GM03348 (cell line): Measurements from ENCODE around the gene HOMEZ.
"Not testable (repeated sequence)": the region's sequence is repeated elsewhere in the genome, so short reads cannot be mapped to it uniquely, and the experiment has no call there.

ENCODE experiments used
- DNase-seq: peaks from one replicate; pipeline ENCODE4 v3.0.0; 2012; ENCODE audit warnings: low spot score

HOMEZ gene

GRCh38 chr14:23281247-23281646, 4.7 kb downstream of the HOMEZ start:
- no peak for DNase-seq

GRCh38 chr14:23277928-23278327, 8.0 kb downstream of the HOMEZ start:
- DNase-seq: not testable (repeated sequence)

GRCh38 chr14:23277189-23277588, 8.7 kb downstream of the HOMEZ start:
- no peak for DNase-seq

DNA sequence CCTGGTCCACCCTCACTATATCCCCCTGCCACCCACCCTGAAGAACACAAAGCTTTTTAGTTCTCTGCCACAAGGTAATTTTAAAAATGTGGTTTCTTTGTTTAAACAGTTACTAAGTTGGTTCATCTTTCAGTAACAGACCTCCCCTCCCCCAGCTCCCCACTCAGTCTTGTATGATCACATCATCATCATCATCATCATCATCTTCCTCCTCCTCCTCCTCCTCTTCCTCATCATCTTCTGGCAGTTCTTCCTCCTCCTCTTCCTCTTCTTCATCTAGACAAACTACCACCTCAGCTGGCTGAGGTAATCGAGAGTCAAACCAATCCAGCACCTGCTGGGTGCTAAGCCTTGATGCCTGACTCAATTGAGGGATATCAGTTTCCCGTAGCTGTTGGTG, 10.5 kb downstream of the HOMEZ start:
- DNase-seq: no peak

DNA sequence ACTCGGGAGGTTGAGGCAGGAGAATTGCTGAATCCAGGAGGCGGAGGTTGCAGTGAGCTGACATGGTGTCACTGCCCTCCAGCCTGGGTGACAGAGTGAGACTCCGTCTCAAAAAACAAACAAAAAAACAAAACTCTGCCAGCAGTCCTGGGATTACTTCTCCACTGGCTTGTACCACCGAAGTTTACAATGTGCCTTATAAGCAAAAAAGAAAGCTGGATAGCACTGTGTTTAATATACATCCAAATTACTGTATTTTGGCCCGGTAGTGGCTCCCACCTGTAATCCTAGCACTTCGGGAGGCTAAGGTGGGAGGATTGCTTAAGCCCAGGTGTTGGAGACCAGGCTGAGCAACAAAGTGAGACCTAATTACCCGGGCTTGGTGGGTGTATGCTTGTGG, 16.7 kb downstream of the HOMEZ start:
- DNase-seq: no peak

DNA sequence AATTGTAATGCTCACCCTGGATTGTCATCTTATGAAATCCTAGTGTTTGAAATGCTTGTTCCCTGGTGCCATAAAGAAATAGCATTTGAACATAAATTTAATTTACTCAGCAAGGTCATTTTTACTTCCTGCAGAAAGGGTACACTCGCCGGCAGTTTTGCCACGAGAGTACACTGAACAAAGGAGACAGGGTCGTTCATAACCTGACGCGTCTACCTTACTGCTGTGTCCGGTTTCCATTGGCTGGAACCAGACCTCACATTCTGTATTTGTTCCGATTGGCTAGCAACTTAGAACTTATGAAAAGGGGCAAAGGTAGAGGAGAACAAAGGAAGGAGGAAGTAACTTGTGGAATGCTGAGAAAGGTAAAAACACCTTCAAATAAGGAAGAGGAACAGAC, 25.1 kb downstream of the HOMEZ start:
- not testable (repeated sequence) for DNase-seq

DNA sequence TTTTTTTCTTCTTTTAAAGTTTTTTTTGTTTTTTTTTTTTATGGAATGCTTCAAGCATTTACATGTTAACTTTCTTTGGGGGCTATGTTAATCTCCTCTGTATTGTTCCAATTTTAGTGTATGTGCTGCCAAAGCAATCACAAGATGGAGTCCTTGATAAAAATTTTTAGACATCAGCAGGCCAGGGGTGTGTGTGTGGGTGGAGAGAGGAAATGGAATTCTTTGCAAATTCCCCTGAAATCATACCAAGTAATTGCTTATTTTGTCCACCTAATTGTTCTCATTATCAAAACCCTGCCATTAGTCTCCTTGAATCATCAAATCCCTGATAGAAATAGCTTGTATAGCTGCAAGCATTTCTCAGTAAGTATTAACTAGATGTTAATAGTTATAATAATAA, 26.5 kb downstream of the HOMEZ start:
- no peak for DNase-seq

- DNase-seq: no peak
These were observed 27.7 kb downstream of the HOMEZ start for GRCh38 chr14:23258256-23258655.

DNA sequence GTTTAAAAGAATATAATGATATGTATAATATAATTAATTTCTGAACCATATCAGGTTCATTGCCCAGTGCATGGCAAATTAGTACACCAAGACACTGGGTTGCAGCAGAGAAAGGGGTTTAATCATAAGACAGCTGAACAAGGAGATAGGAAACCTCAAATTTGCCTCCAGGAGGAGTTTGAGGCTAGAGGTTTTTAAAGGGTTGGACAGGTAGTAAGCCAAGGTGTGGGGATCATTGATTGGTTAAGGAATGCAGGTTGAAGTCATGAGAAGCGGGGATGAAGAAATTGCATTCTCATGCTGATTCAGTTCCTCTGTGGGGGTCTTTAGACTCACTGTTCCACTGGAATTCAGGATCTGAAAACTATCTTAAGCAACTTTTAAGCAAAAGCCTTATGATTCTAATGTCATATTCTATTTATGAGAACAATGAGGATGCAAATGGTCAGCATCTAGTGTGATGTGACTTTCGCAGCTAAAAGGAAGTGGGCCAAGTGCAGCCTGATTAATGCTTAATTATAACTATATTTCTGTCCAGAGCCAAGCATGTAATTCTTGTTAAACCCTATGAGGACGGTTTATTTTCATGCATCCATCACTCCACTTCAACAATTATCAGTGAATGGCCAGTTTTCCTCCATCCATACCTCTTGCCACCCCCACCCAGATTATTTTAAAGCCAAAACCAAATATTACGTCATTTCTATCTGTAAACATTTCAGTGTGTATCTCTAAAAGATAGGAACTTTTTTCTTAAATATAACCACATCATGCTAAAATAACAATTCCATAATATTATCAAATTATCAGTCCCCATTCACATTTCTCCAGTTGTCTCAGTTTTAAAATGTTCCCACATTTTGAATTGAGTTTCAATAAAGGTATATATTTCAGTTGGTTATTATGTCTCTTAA, 33.3 kb downstream of the HOMEZ start:
- DNase-seq: no peak

GRCh38 chr14:23252006-23252405, 33.9 kb downstream of the HOMEZ start:
- DNase-seq: no peak

DNA sequence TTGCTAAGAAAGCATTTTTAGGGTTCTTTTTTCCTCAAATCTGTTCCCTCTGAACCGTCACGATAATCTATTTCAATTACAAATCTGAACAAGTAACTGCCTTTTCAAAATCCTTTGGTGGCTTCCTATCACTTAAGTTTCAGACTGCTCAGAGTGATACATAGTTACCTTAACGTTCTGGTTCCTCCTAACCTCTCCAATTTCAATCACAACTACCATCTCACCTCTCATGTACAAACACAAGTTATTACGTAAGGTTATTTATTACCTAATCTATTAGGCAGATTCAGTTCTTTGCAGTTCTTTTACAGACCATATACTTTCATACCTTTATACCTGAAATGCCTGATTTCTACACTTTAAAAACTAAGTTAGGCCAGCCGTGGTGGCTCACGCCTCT, 36.1 kb downstream of the HOMEZ start:
- DNase-seq: no peak

DNA sequence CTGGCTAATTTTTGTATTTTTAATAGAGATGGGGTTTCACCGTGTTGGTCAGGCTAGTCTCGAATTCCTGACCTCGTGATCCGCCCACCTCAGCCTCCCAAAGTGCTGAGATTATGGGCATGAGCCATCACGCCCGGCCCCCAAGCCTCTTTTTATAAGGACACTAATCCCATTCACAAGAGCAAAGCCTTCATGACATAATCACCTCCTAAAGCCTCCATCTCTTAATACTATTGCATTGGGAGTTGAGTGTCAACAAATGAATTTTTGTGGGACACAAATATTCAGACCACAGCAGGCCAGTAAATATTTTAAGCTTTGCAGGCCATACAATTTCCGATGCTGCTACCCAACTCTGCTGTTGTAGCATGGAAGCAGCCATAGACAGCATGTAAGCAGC, 37.3 kb downstream of the HOMEZ start:
- DNase-seq: no peak

GRCh38 chr14:23245282-23245681, 40.6 kb downstream of the HOMEZ start:
- DNase-seq: no peak

DNA sequence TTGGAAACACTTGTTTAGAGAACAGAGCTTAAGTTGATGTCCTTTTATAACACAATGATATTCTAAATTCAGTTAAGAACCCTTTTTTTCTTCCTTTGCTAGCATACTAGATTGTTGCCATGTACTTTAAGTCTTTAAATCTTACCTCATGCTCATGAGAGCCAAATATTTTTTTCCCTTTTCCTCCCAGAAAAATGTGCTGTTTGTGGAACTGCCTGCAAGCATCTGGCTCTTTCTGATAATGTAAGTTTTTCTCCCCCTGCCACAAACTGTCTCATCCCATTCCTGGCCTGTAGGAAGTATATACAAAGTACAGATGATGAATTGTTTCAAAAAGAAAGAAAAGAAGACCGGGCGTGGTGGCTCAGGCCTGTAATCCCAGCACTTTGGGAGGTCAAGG, 42.9 kb downstream of the HOMEZ start:
- no peak for DNase-seq

GRCh38 chr14:23242076-23242475, 43.9 kb downstream of the HOMEZ start:
- DNase-seq: no peak

GRCh38 chr14:23241061-23241715, 44.7 kb downstream of the HOMEZ start:
- DNase-seq: not testable (repeated sequence)

DNA sequence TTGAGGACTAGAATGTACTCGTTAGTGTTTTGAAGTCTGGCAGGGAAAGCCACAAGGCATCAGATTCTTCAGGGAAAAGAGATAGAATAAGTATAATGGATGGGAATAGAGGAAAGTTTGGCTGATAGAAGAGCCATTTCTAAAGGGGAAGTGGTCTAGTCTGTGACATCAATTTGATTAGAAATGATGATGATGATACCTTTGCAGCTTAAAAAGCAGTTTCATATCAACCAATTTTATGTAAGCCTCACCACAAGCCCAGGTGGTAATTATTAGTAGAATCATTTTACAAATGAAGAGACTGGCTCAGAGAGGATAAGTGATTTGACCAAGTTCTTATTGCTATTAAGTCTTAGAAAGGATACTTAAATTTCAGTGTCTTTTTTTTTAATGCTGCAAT, 45.3 kb downstream of the HOMEZ start:
- no peak for DNase-seq

DNA sequence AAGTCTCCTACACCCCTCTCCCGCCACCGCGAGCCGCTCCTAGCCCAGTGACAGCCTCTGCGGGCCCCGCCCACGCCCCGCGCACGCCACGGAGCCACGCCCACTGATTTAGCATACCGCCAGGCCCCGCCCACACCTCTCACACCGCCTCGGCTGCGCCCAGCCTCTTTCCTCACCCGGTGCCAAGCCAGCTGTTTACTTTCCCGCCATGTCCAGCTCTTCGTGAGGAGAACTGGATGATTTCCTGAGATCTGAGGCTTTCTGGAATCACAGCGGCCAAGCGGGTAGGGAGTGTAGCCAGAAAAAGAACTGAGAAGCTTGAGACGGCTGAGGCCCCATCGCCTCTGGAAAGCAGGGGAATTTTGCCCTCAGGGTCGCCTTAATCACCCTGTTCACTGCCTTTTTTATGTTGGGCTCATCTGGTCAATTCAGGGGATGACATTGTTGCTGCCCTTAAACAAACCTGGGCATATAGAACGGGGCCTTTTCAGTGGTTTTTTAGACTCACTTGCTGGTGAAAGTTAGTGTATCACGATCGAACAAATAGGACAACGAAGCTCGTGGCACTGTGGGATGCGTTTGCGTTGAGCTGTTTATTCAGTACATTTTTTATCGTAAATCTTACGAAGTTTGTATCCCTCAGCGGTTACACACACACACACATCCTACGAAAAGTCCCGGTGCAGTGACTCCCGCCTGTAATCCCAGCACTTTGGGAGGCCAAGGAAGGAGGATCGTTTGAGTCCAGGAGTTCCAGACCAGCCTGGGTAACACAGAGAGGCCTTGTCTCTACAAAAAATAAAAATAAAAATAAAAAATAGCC, 47.9 kb downstream of the HOMEZ start, which contains the start of gene RNF212B:
TSS of gene RNF212B (plus strand) at position 165 of the 823 bp plus-strand sequence. CDS start 2,410 bp downstream, outside the sequence.
- DNase-seq: peak; percentile 89

DNA sequence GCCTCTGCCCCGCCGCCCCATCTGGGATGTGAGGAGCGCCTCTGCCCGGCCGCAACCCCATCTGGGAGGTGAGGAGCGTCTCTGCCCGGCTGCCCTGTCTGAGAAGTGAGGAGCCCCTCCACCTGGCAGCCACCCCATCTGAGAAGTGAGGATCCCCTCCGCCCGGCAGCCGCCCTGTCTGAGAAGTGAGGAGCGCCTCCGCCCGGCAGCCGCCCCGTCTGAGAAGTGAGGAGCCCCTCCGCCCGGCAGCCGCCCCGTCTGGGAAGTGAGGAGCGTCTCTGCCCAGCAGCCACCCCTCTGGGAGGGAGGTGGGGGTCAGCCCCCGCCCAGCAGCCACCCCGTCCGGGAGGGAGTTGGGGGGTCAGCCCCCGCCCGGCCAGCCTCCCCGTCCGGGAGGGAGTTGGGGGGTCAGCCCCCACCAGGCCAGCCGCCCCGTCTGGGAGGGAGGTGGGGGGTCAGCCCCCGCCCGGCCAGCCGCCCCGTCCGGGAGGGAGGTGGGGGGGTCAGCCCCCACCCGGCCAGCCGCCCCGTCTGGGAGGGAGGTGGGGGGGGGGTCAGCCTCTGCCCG, 53.6 kb downstream of the HOMEZ start:
- DNase-seq: not testable (repeated sequence)

DNA sequence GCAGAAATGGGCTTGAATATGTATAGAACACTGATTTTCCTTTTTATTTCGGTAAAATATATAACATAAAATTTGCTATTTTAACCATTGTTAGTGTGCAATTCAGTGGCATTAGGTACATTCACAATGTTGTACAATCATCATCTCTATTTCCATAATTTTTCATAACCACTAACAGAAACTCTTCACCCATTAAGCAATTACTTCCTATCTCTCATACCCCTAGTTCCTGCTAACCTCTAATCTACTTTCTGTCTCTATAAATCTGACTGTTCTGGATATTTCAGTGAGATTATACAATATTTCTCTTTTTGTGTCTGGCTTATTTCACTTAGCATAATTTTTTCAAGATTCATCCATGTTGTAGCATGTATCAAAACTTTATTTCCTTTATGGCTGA, 57.1 kb downstream of the HOMEZ start:
- DNase-seq: no peak

DNA sequence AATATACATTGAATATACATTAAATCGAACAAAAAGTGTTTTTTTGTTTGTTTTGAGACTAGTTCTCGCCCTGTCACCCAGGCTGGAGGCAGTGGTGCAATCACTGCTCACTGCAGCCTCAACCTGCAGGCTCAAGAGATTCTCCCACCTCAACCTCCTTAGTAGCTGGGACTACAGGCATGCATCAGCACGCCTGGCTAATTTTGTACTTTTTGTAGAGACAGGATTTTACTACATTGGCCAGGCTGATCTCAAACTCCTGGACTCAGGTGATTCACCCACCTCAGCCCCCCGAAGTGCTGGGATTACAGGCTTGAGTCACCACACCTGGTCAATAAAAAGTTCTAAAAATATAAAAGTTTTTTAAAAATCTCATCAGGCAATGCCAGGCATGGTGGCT, 58.4 kb downstream of the HOMEZ start:
- no peak for DNase-seq

- not testable (repeated sequence) for DNase-seq
These were observed 61.0 kb downstream of the HOMEZ start for GRCh38 chr14:23224958-23225357.
